NCI-H446 (cell line): ENCODE data around the gene ZNRF1.
"Not testable (repeated sequence)": the region's sequence is repeated elsewhere in the genome, so short reads cannot be mapped to it uniquely, and the experiment has no call there.

Source experiments
- DNase-seq, 2 experiments: peaks; one replicate each; lab custom pipeline; 2025; lab: John Stamatoyannopoulos, UW

The ZNRF1 gene

DNA sequence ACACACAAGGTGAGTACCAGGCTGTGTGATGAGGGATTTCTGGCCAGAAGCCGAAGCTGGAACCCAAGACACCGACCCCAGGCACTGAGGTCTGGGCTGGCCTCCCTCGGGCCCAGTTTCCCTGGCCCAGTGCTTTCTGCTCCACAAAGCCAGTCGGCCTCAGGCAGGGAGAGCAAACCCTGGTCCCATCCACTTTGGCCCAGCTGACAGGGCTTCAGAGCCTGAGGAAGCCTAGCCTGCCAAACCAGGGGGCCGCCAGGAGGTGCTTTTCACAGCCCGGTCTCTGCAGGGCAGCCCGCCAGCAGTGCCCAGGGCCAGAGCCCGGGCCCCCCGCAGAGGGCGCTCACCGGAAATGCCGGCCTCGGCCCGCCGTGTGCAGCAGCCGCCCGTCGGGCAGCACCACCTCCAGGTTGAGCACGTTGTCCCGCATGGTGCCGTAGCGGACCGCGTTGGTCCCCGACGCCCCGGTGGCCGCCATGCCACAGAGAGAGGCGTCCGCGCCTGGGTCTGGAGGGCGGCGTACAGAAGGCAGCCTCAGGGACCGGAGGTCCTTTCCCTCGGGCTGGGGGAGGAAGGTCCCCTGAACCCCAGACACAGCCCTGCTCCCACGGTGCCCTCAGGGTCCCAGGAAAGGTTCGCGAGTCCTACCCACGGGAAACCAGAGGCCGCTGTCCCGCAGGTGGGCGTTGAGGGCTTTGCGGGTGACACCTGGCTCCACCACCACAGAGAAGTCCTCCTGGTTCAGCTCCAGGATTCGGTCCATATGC is 115.5 kb downstream of the ZNRF1 start:
- peak in 1 of 2 experiments; percentile 7 for DNase-seq

DNA sequence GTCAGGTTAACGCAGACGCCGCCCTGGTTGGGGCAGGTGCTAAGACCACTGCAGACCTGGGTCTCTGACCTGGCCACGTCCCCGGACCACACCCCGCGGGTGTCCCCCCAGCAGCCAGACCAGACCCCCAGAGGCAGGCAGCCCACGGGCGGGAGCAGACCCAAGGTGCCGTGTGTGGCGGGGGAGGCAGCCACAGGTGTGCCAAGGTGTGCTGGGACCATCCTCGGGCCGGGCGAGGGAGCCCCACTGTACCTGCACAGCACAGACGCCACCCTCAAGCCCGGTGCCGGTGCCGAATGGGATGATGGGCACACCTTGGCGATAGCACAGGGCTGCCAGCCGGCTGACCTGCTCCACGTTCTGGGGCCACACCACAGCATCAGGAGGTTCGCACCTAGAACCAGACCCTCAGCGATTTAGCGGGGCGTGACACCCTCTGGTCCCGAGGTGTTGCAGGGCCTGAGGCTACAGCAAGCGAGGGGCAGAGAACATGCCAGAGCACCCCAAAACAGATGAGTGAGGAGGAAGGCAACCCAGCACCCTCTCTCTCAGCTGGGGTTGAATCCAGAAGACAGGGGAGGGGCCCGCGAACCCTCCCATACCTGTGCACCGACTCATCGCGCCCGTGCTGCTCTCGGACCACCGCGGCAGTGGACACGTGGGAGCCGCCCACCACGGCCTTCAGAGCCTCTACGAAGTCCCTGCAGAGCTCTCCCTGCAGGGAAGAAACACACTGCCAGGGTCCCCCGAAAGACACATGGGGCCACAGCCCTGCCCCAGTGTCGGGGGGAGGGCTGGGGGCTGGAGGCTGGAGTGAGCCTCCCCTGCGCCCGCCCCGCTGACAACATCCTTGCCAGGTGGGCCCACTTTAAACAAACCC is 116.4 kb downstream of the ZNRF1 start:
- no peak for DNase-seq

DNA sequence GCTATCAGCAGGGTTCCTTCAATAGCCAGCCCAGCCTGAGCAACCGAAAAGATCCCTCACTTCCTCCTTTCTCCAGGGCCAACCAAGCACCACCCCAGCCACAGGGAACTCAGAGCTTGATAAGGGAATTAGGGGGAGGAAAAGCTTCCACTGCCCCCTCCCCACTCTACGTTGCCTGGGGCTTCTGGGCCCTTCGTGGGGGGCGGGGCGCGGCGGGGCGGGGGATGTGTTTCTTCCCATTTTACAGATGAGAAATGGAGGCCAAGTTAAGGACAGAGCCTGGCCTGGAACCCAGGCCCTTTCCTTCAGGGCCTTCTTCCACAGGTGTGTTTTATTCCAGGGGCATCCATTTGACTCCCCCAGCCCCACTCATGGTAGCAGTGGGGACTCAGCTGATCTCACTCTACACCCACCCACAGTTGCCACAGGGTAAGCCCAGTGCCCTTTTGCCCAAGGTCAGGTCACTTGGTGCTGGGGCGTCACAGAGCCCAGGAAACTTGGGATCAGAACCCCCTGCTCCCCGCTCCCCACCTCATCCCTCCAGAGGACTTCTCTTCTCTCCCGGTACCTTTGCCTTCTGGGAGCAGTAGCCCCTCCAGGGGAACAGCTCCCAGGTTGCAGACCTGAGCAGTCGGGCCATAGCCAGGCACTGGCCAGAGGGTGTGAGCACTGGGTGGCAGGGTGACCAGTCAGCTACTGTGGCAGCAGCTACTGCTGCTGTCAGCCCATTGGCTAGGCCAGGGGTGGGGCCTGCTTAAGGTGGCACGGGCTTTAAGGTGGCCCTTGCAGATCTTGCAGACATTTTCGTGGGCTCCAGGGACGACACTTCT is 117.5 kb downstream of the ZNRF1 start, which contains the start of gene LDHD:
LDHD (minus strand) TSS at position 700 of the 830 bp plus-strand sequence; CDS start at position 640, 60 bp downstream.
- no peak for DNase-seq

- DNase-seq, result no peak
These were observed 118.1 kb downstream of the ZNRF1 start for GRCh38 chr16:75116911-75117245.

DNA sequence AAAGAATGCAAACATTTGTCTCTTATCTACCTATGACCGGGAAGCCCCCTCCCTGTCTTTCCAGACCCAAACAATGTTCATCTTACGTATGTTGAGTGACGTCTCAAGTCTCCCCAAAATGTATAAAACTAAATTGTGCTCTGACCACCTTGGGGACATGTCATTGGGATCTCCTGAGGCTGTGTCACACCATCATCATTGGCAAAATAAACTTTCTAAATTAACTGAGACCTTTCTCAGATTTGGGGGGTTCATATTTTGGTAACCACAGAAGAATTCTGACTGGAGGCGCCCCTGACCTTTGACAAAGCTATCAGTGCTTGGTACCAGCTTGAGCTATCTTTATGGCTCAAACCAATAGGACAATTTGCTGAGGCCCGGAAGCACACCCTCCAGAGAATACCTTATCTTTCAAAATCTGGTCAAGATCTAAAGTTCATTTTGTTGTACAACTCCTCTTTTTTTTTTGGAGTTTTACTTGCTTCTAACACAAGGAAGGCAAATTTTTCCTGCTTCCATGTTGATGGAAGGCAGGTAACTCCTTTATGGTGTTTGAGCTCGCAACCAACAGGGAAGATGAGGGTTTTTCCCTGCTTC is 120.2 kb downstream of the ZNRF1 start:
- no peak for DNase-seq

DNA sequence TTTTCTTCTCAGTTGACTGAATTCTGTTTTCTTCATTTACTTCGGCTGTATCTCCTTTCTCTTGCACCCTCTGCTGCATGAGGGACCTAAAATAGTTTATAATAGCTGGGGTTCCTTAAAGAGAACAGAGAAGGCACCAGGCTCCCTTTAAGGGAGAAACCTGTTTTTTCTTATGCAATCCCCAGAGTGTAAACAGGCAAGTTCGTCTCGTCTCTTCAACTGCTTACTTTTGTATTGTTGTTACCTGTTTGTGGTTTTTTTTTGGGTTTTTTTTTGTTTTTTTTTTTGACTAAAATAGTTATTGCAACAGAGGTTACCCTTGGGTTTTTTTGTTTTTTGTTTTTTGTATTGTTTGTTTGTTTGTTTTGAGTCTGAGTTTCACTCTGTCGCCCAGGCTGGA is 121.4 kb downstream of the ZNRF1 start:
- DNase-seq, result no peak

DNA sequence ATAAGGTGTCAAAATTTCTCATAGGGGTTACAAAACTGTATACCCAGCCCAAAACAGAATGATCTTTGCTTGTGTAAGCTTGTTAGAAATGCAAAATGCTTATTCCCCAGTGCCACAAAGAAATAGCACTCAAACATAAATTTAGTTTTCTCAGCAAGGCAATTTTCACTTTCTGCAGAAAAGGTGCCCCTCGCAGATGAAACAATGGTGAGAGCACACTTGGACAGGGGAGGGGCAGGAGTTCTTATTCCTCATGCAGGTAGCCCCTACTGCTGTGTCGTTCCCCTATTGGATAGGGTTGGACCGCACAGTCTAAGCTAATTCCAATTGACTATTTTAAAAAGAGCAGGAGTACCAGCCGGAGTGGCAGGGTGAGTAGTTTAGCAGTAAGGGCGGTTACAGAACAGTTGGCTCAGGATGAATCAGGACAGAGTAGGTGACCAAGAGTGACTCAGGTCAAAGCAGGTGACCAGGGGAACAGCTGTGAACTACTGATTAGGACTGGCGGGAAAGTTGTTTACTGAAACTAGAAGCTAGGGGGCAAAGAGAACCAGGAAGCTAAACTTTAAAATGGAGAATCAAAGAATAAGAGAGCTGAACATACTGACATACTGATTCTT is 123.2 kb downstream of the ZNRF1 start:
- no peak for DNase-seq

- DNase-seq, result no peak
These were observed 123.8 kb downstream of the ZNRF1 start for GRCh38 chr16:75122609-75123008.

- no peak for DNase-seq
These were observed 129.0 kb downstream of the ZNRF1 start for GRCh38 chr16:75127713-75128415.

GRCh38 chr16:75129421-75130149 is 130.8 kb downstream of the ZNRF1 start:
- not testable (repeated sequence) for DNase-seq

DNA sequence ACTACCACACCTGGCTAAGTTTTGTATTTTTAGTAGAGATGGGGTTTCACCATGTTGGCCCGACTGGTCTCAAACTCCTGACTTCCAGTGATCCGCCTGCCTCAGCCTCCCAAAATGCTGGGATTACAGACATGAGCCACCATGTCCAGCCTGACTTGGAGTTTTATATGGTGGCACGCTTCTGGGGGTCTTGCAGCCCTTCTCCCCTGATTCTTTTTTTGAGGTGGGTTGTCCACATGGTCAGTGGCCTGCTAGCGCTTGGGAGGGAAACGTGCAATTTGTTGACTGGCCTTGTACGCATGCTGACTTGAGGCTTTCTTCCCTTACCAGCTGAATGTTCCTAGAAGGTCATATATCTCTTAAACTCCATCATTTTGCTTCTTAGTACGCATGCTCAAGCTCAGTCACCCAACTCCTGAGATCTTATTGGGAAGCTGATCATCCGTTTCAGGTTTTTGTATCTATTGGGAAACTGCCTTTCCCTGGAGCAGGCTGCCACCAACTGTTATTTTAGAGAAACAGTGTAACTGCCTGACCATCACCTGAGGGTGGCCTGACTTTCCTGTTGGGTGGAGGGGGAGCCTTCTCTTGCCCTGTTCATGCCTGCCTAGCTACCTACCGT is 131.4 kb downstream of the ZNRF1 start:
- DNase-seq, result no peak

DNA sequence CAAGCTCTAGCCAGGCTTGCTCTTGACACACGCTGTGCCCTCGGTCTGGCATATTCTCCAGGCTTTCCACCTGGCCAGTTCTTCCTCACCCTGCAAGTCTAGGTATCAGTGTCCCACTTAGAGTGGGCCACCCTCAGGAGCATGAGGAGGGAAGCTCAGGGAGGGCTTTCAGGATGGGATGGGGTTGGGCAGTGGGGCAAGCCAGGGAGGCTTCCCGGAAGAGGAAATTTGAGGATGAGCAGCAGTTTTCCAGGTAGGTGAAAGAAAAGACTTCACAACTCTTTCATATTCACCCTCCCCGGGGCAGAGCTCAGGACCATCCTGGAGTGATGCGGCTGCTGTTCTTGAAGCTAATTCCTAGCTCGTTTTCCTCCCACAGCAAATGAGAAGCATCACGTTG is 132.3 kb downstream of the ZNRF1 start:
- no peak for DNase-seq

- no peak for DNase-seq
These were observed 139.4 kb downstream of the ZNRF1 start for GRCh38 chr16:75138233-75138632.

DNA sequence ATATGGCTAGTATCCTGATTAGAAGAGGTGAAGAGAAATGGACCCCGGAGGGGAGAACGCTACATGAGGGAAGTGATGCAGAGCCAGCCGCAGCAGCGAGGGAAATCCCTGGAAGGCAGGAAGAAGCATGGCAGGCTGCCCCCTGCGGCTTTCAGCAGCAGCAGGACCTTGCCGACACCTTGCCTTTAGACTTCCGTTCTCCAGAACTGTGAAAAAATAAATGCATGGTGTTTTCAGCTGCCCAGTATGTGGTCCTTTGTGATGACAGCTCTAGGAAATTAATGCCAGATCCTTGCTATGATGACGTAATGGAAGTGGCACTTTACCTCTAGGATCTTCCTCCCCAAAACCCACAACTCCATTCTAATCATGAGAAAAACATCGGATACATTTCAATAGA is 139.8 kb downstream of the ZNRF1 start:
- no peak for DNase-seq

DNA sequence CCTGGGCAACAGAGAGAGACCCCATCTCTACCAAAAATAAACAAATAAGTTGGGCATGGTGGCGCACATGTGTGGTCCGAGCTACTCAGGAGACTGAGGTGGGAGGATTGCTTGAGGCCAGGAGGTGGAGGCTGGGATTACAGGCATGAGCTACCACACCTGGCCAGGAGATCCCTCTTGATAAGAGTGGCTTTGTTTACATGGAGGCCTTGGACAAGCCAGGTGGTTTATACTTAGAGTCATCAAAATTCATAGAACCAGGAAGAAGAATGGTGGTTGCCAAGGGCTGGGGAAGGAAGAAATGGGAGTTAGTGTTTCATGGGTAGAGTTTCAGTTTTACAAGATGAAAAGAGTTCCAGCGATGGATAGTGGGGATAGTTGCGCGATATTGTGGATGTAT is 140.7 kb downstream of the ZNRF1 start:
- no peak for DNase-seq

DNA sequence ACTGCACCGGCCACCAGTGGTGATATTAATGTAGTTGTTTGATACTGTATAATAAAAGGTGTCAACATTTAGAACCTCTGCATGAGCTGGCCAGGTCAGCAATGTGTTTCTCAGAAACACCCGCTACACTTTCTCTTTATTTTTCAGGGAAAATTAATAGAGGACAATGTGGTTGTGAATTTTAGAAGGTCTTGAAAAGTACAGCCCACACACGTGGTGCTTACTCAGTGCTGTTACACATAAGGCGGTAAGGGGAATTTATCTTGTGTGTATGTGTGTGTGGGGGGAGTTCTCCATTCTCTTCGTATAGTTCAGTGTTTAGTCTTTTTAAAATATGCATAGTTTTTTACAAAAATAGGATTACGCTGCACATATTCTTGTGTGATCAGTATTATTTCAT is 145.1 kb downstream of the ZNRF1 start:
- no peak for DNase-seq

DNA sequence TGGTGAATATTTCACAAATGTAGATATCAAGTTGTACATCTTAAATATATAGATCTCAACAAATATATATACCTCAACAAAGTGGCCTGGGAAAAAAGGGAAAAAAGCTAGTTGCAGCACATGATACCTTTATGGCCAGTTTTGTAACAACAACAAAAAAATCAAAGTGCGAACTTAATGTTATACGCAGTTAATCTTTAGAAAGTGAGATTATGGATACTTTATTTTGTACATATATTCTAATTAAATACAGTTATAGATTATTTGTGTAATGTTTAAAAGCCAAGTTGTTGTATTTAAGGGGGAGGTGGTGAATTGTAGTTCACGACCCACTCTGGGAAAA is 149.1 kb downstream of the ZNRF1 start:
- DNase-seq, result no peak

DNA sequence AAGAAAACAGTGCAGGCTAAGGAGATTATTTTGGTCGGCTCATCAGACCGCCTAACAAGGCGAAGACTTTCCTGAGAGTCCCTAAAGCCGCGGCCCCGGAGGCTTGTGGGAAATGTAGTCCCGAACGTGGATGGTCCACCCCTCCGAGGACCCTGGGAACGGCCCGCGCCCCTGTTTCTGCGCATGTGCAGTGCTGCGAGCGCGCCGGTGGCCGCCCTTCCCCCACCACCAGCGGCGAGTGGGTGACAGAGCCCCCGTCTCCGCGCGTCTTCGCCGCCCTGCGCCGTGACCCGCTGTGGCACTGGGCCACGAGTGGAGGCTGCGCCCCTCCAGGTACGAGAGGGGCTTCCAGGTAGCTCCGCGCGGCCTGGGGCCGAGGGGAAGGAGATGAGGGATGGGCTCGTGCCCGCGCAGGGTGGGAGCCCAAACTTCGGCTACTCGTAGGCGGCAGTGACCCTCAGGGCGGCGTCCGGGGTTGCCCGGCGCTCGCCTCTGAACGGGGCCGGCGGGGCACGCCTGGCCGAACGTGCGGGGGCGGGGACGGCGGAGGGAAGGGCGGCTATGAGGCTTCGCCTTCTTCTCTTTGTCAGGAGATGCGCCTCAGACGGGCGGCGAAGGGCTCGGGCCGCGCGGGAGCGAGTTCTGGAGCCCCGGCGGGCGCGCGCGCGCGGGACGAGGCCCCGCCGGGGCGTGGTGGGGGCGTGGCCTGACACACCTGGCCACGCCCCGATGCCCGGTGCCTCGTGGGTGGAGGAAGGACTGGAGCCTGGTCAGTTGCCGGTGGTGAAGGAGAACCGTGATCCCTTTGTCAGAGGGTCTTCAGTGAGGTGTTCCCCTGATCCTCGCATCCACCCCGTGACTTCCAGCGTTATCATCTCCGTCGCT is 149.7 kb downstream of the ZNRF1 start, which contains the start of gene ZFP1:
ZFP1 (plus strand) TSS at position 214 of the 885 bp plus-strand sequence. CDS start 4,428 bp downstream, outside the sequence.
- peak; percentile 73 to 91 for DNase-seq

DNA sequence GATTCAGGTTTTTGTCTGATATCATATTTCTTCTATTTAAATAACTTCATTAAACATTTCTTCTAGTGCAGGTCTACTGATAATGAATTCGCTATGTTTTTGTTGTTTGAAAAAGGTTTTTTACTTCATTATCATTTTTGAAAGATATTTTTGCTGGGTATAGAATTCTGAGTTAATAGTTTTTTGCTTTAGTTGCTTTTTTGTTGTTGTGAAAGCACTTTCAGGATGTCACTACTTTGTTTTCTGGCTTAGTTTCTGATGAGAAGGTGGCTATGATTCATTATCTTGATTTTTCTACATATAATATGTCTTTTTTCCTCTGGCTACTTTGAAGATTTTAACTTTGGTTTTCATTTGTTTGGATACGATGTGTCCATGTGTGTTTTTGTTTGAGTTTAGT is 153.0 kb downstream of the ZNRF1 start:
- no peak for DNase-seq
